Pons (tissue), 1 donor: ENCODE data around the gene CACNA2D3.

Experiments used
- DNase-seq: peaks from one replicate; pipeline ENCODE4 v3.0.0-alpha.2; 2016; ENCODE audit warnings: low spot score

CACNA2D3 gene

GRCh38 chr3:54530944-54531343 is 408.6 kb downstream of the CACNA2D3 start:
- DNase-seq = no peak

- DNase-seq = no peak
Observed at GRCh38 chr3:54531741-54532140, 409.4 kb downstream of the CACNA2D3 start.

- no peak for DNase-seq
Observed at GRCh38 chr3:54533856-54534255, 411.5 kb downstream of the CACNA2D3 start.

GRCh38 chr3:54535619-54536018 is 413.3 kb downstream of the CACNA2D3 start:
- DNase-seq = no peak

- no peak for DNase-seq
Observed at GRCh38 chr3:54536450-54536849, 414.1 kb downstream of the CACNA2D3 start.

- DNase-seq = no peak
Observed at GRCh38 chr3:54537506-54537905, 415.2 kb downstream of the CACNA2D3 start.

- DNase-seq = no peak
Observed at GRCh38 chr3:54538346-54538745, 416.0 kb downstream of the CACNA2D3 start.

- no peak for DNase-seq
Observed at GRCh38 chr3:54541369-54541768, 419.0 kb downstream of the CACNA2D3 start.

- no peak for DNase-seq
Observed at GRCh38 chr3:54543446-54543845, 421.1 kb downstream of the CACNA2D3 start.

- DNase-seq = no peak
Observed at GRCh38 chr3:54547051-54547450, 424.7 kb downstream of the CACNA2D3 start.

- no peak for DNase-seq
Observed at GRCh38 chr3:54547846-54548245, 425.5 kb downstream of the CACNA2D3 start.

- no peak for DNase-seq
Observed at GRCh38 chr3:54549607-54550220, 427.4 kb downstream of the CACNA2D3 start.

- DNase-seq = no peak
Observed at GRCh38 chr3:54550221-54550977, 428.0 kb downstream of the CACNA2D3 start.

- DNase-seq = no peak
Observed at GRCh38 chr3:54556630-54557029, 434.3 kb downstream of the CACNA2D3 start.

GRCh38 chr3:54557538-54558428 is 435.4 kb downstream of the CACNA2D3 start:
- DNase-seq = no peak

- no peak for DNase-seq
Observed at GRCh38 chr3:54563501-54564200, 441.3 kb downstream of the CACNA2D3 start.

- DNase-seq = no peak
Observed at GRCh38 chr3:54564374-54564925, 442.1 kb downstream of the CACNA2D3 start.

GRCh38 chr3:54565956-54566355 is 443.6 kb downstream of the CACNA2D3 start:
- no peak for DNase-seq

GRCh38 chr3:54567949-54568348 is 445.6 kb downstream of the CACNA2D3 start:
- no peak for DNase-seq

- no peak for DNase-seq
Observed at GRCh38 chr3:54570008-54570407, 447.7 kb downstream of the CACNA2D3 start.

- no peak for DNase-seq
Observed at GRCh38 chr3:54572197-54572895, 450.0 kb downstream of the CACNA2D3 start.
